ENCODE data around the gene CNP. TPM values are rescaled to one million over a fixed set of nuclear protein-coding genes. Genes with fewer than 3 reads are reported as not detected.
"Not testable (repeated sequence)": the region's sequence is repeated elsewhere in the genome, so short reads cannot be mapped to it uniquely, and the experiment has no call there.

CNP gene
- total RNA-seq, 1 donor from 2014 or later = 89.9 TPM

GRCh38 chr17:42010266-42010680 is 43.7 kb downstream of the CNP start:
- peak; percentile 77 for ATAC-seq

DNA sequence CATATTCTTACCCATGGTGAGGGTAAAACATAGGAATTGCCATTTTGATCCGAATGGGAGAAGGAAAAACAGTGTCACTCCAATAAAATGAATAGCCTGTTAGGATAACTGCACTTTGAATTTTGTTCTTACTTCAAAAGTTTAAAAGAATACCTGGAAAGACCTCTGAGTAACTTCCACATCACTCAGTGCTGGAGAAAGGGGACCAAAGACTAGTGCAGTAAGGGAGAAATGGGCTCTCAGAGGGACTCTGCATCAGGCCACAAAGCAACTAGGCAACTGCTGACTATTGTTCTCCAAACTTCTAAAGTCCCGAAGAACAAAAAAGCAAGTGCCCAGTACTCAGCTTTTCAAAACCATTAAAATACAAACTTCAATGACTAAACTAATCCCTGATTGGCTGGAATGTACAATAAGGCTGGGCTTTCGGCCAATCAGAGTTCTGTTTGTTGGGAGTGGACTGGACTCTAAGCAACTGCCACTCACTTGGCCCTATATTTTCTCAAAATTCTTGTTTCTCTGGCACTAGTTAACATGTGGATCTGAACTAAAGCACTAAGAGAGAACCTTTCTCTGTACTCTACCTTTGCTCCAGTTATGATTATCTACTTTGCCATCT is 44.4 kb downstream of the CNP start:
- ATAC-seq = peak; percentile 30

- ATAC-seq = not testable (repeated sequence)
Measured at GRCh38 chr17:42012363-42012762, 45.8 kb downstream of the CNP start.

DNA sequence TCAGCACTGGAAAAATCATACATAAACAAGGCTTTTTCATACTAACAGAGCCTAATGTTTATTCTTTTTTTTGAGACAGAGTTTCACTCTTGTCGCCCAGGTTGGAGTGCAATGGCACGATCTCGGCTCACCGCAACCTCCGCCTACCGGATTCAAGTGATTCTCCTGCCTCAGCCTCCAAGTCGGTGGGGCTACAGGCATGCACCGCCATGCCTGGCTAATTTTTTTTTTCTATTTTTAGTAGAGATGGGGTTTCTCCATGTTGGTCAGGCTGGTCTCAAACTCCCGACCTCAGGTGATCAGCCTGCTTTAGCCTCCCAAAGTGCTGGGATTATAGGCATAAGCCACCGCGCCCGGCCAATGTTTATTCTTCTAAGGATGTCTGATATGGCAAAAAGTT is 47.1 kb downstream of the CNP start:
- not testable (repeated sequence) for ATAC-seq

GRCh38 chr17:42016411-42016831 is 49.8 kb downstream of the CNP start:
- no peak for ATAC-seq

GRCh38 chr17:42016941-42017865 is 50.6 kb downstream of the CNP start, which contains the start of gene DNAJC7:
TSS of gene DNAJC7 (minus strand) at chr17:42017439. CDS start at chr17:42017416, 23 bp downstream.
- peak; percentile 86 for ATAC-seq

DNA sequence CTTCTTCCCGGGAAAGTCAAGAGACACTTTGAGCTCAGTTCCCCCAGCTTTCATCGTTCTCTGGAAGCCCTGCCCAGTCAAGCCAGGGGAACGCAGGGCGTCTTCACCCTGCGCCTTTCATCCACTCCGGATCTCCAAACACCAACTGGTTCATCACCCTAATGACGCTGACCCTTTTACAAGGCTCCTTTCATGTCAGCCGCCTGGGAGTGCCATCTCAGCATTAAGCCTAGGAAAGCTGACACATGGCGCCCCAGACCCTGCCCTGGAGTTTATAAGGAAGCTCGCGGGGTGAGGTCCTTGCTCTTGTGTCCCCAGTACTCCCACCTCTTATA is 51.2 kb downstream of the CNP start:
- peak; percentile 35 for ATAC-seq

DNA sequence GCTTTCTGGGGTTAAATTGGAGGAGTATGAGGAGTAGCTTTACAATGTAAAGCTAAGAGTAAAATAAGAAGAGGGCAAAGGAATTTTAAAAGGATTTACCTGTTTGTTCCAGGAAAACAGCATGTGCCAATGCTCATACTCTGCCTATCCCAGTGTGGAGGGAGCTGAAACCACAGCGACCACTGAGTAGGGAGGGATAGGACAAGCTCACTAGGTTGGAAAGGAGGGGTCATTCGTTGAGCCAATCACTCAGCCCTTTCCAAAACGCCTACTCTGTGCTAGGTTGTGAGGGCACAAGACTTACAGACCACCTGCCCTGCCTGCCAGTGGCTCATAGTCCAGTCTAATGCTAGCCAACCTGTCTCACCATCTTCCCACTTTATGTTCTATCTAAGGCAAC is 51.7 kb downstream of the CNP start:
- ATAC-seq = no peak

- ATAC-seq = no peak
Measured at GRCh38 chr17:42018988-42019387, 52.4 kb downstream of the CNP start.

GRCh38 chr17:42019509-42020404 is 53.2 kb downstream of the CNP start, which contains the start of gene NKIRAS2:
TSS of gene NKIRAS2 (plus strand) at chr17:42020090. CDS start at chr17:42021578, 1,488 bp downstream.
- ATAC-seq = peak; percentile 79

- not testable (repeated sequence) for ATAC-seq
Measured at GRCh38 chr17:42020845-42021244, 54.2 kb downstream of the CNP start.

DNA sequence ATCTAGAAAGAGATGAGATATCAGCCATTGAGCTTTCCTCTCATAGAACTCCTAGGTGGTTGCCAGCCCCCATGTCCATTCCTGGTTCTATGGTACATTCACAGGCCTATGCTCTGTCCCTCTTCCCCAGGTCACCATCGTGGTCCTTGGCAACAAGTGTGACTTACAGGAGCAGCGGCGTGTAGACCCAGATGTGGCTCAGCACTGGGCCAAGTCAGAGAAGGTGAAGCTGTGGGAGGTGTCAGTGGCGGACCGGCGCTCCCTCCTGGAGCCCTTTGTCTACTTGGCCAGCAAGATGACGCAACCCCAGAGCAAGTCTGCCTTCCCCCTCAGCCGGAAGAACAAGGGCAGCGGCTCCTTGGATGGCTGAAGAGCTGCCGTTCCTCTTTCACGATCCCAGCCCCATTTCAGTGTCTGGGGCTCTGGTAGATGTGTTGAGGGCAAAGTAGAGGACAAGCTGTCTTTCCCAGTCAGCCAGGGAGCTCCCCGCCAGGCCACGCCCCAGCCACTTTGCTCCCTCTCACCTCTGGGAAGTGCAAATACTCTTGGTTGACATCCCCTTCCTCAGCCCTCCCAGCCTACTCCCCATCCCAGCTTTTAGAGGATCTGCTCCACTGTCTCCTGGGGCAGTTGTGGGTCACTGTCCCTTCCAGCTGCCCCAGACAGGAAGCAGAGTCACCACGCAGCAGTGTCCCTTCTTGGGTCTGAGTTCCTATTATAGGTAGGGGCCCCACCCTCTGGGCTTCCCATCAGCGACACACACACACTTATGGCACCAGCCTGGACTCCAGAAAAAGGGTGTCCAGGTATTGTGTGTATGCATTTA is 57.1 kb downstream of the CNP start:
- peak; percentile 56 for ATAC-seq

- peak; percentile 2 for ATAC-seq
Measured at GRCh38 chr17:42025191-42025579, 58.6 kb downstream of the CNP start.

DNA sequence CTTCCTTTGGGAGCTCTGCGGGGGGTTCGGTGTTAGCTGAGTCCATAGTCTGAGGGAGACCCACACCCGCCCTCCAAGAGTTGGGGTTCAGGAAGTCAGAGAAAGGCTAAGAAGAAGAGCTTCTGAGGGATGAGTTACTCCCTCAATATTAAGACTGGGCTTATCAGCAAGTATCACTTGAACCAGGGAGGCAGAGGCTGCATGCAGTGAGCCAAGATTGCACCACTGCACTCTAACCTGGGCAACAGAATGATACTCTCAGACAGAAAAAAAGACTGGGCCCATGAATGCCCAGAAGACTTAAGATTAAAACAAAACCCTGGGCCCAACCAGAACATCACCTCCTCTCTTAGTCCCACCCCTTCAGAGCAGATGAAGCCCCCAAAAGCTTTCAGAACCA is 59.3 kb downstream of the CNP start:
- ATAC-seq = no peak

DNA sequence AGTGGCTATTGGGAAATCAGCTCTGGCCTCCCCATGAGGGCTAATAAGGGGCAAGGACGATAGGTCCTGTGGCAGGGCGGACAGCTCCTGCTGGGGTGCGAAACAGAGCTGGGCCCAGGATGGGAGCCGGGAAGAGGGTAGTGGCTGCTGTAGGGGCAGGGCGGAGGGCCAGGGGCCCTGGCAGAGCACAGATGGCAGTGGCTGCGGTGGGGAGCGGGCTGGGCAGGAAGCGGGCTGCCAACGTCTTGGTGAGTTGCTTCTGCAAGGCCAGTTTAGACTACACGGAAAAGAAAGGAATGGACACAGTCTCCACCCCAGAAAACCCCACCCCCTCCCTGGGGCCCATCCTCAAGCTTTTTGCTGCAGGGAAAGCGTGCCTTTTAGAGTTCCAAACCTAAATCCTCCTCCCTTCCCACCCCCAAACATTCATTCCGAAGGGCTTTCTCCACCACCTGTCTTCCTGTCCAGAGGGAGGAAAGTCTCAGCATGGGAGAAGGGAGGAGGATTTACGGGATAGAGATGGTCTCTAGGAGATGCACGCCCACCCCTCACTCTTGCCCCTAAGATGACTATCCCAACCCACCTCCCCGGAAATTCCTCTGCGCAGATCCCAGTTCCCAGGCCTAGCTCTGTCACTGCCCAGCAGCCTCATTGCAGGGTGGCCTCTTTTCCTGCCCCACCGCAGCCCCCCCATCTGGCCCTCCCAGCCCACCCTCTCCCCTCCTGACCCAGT is 60.4 kb downstream of the CNP start:
- no peak for ATAC-seq

Other genes with a start within 250 kb of the CNP start
- gene HAP1, start 232.2 kb upstream of the CNP start, total RNA-seq = 1.4 TPM
- gene JUP, start 180.1 kb upstream of the CNP start, total RNA-seq = 1,050 TPM
- 1.9 TPM for gene P3H4, start 154.8 kb upstream of the CNP start, total RNA-seq
- gene FKBP10, start 153.8 kb upstream of the CNP start, total RNA-seq = 3.1 TPM
- 22.8 TPM for gene NT5C3B, start 130.6 kb upstream of the CNP start, total RNA-seq
- gene KLHL10, start 129.0 kb upstream of the CNP start, total RNA-seq = 0.32 TPM
- 6.8 TPM for gene KLHL11, start 101.4 kb upstream of the CNP start, total RNA-seq
- gene ACLY, start 47.8 kb upstream of the CNP start, total RNA-seq = 161 TPM
- not detected for gene ODAD4, start 36.2 kb upstream of the CNP start, total RNA-seq
- gene DNAJC7, start 50.6 kb downstream of the CNP start, total RNA-seq = 75.5 TPM
- gene NKIRAS2, start 53.3 kb downstream of the CNP start, total RNA-seq = 30.3 TPM
- 0.48 TPM for gene C17orf113, start 83.8 kb downstream of the CNP start, total RNA-seq
- 0.44 TPM for gene ZNF385C, start 131.7 kb downstream of the CNP start, total RNA-seq
- gene DHX58, start 145.9 kb downstream of the CNP start, total RNA-seq = 6.3 TPM
- 20.8 TPM for gene KAT2A, start 154.6 kb downstream of the CNP start, total RNA-seq
- not detected for gene HSPB9, start 156.0 kb downstream of the CNP start, total RNA-seq
- 63.8 TPM for gene RAB5C, start 188.2 kb downstream of the CNP start, total RNA-seq
- gene KCNH4, start 214.3 kb downstream of the CNP start, total RNA-seq = not detected
- gene HCRT, start 218.7 kb downstream of the CNP start, total RNA-seq = not detected
- gene GHDC, start 227.7 kb downstream of the CNP start, total RNA-seq = 9.0 TPM

All from esophagus mucosa (tissue), 1 donor.